ENCODE measurements around the gene WDR47.
"Not testable (repeated sequence)": the region's sequence is repeated elsewhere in the genome, so short reads cannot be mapped to it uniquely, and the experiment has no call there.

Gene WDR47

DNA sequence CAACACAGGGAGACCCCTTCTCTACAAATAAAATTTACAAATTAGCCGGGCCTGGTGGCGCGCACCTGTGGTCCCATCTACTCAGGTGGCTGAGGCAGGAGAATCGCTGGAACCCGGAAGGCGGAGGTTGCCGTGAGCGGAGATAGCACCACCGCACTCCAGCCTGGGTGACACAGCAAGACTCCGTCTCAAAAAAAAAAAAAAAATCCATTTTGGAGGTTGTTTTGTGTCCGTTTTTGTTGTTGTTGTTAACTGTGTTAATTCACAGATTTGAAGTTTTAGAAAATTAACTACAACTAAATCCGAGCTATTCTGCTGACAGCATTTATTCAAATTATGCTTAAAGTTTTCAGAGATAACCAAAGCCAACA is 79.2 kb downstream of the WDR47 start:
- no peak for DNase-seq (ENCODE audit: low spot score)

GRCh38 chr1:108961752-108962486 is 80.0 kb downstream of the WDR47 start:
- no peak for DNase-seq (ENCODE audit: low spot score)

- DNase-seq (ENCODE audit: low spot score) = no peak
Measured at GRCh38 chr1:108961198-108961597, 80.7 kb downstream of the WDR47 start.

DNA sequence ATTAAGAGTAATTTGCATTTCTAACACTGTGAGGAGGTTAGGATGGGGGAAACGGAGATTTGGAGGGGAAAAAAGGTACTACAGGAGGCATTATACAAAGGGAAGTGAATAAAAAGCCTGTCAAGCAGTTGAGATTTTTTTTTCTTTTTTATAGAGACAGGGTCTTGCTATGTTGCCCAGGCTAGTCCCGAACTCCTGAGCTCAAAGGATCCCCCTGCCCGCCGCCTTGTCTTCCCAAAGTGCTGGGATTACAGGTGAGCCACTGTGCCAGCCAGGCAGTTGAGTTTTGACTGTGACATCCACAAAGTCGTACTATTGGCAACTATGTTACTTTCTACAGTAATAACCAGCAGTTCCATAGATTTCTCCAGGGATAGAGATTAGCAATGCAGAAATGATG is 81.2 kb downstream of the WDR47 start:
- DNase-seq (ENCODE audit: low spot score) = no peak

DNA sequence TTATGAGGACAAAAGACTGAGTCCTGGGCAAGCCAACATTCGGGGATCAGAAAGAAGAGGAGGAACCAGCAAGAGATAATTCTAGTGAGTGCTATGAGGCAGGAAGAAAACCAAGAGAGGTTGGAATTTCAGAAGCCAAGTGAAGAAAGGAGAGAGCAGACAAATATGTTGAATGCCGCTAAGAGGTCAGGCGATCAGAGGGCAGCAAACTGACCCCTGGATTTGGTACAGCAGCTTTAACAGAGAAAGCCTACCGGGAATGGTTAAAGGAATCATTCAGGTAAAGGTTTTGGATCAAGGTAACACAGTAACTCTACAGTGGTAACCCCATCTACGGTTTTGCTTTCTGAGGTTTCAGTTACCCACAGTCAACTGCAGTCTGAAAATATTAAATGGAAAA is 84.0 kb downstream of the WDR47 start:
- DNase-seq (ENCODE audit: low spot score) = no peak

- DNase-seq (ENCODE audit: low spot score) = no peak
Measured at GRCh38 chr1:108955881-108956280, 86.0 kb downstream of the WDR47 start.

- no peak for DNase-seq (ENCODE audit: low spot score)
Measured at GRCh38 chr1:108955111-108955510, 86.8 kb downstream of the WDR47 start.

- DNase-seq (ENCODE audit: low spot score) = no peak
Measured at GRCh38 chr1:108953452-108953851, 88.5 kb downstream of the WDR47 start.

GRCh38 chr1:108951242-108951641 is 90.7 kb downstream of the WDR47 start:
- no peak for DNase-seq (ENCODE audit: low spot score)

DNA sequence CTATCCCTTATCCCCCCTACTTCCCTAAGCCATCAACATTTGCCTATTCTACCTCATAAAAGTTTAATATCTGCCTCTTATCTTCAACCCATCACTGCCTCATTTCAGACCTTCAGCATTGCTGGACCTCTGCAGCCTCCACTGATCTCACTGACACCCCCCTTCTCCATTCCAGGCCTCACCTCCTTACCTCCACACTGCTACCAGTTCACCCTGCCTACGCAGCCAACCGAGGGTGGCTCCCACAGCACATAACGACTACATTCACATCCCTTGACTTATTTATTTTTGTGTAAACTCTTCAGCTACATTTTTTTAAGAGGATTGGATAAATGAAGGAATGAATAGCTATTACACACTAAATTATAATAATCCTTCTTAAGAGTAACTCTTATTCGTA is 92.9 kb downstream of the WDR47 start:
- DNase-seq (ENCODE audit: low spot score) = no peak

- DNase-seq (ENCODE audit: low spot score) = peak; percentile 70
Measured at GRCh38 chr1:108947871-108948525, 93.9 kb downstream of the WDR47 start.

DNA sequence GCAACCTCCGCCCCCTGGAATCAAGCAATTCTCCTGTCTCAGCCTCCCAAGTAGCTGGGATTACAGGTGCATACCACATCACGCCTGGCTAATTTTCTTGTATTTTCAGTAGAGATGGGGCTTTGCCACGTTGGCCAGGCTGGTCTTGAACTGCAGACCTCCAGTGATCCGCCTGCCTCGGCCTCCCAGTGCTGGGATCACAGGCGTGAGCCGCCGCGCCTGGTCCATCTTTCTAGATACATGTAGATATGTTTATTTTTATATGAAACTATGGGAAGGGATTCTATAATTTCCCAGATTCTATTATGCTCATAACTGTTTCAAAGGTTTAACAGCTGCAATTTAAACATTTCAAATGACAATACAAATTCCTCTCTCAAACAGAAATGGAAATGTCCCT is 105.7 kb downstream of the WDR47 start:
- no peak for DNase-seq (ENCODE audit: low spot score)

- no peak for DNase-seq (ENCODE audit: low spot score)
Measured at GRCh38 chr1:108933944-108934343, 108.0 kb downstream of the WDR47 start.

DNA sequence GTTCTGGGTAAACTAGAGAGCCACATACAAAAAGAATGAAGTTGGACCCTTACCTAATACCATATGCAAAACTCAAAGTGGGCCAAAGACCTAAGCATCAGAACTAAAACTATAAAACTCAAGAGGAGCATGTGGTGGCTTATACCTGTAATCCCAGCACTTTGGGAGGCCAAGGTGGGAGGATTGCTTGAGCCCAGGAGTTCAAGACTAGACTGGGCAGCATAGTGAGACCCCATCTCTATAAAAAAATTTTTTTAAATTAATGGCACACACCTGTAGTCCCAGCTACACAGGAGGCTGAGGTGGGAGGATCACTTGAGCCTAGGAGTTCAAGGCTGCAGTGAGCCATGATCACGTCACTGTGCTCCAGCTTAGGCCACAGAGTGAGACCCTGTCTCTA is 114.3 kb downstream of the WDR47 start:
- not testable (repeated sequence) for DNase-seq (ENCODE audit: low spot score)

GRCh38 chr1:108925920-108926319 is 116.0 kb downstream of the WDR47 start:
- DNase-seq (ENCODE audit: low spot score) = no peak

Measured in putamen (tissue), 1 donor.